ENCODE results near the gene ANKS1A.

The ANKS1A gene

GRCh38 chr6:34949636-34950035 is 60.6 kb downstream of the ANKS1A start:
- no peak for TF ChIP-seq CTCF (IDR thresholded peaks at IDR 0.05; ENCODE audit: low read depth, low read length)
- DNase-seq (ENCODE audit: extremely low read depth, low read depth), result no peak

GRCh38 chr6:34950849-34951248 is 61.8 kb downstream of the ANKS1A start:
- no peak for TF ChIP-seq CTCF (IDR thresholded peaks at IDR 0.05; ENCODE audit: low read depth, low read length)
- no peak for DNase-seq (ENCODE audit: extremely low read depth, low read depth)

GRCh38 chr6:34951731-34952130 is 62.7 kb downstream of the ANKS1A start:
- DNase-seq (ENCODE audit: extremely low read depth, low read depth), result no peak
- no peak for TF ChIP-seq CTCF (IDR thresholded peaks at IDR 0.05; ENCODE audit: low read depth, low read length)

GRCh38 chr6:34953061-34954025 is 64.3 kb downstream of the ANKS1A start:
- TF ChIP-seq CTCF (IDR thresholded peaks at IDR 0.05; ENCODE audit: low read depth, low read length), result no peak
- no peak for DNase-seq (ENCODE audit: extremely low read depth, low read depth)

- no peak for DNase-seq (ENCODE audit: extremely low read depth, low read depth)
- no peak for TF ChIP-seq CTCF (IDR thresholded peaks at IDR 0.05; ENCODE audit: low read depth, low read length)
These were observed 66.4 kb downstream of the ANKS1A start for GRCh38 chr6:34955442-34955841.

GRCh38 chr6:34957231-34957783 is 68.3 kb downstream of the ANKS1A start:
- no peak for DNase-seq (ENCODE audit: extremely low read depth, low read depth)
- TF ChIP-seq CTCF (IDR thresholded peaks at IDR 0.05; ENCODE audit: low read depth, low read length), result no peak

GRCh38 chr6:34958734-34959133 is 69.7 kb downstream of the ANKS1A start:
- DNase-seq (ENCODE audit: extremely low read depth, low read depth), result no peak
- no peak for TF ChIP-seq CTCF (IDR thresholded peaks at IDR 0.05; ENCODE audit: low read depth, low read length)

All from AG09319 (cell line).